GM18861 (cell line): ENCODE data around the gene PVR.
A peak's percentile ranks its signal among the peaks of the same experiment; 100 is the strongest.
"Not testable (repeated sequence)": the region's sequence is repeated elsewhere in the genome, so short reads cannot be mapped to it uniquely, and the experiment has no call there.

ENCODE experiments used
- ATAC-seq: cut with Tn5 transposase; IDR thresholded peaks from one replicate; pipeline ENCODE4 v1.9.1; 2021; ENCODE audit not compliant: unreplicated experiment

The PVR gene

DNA sequence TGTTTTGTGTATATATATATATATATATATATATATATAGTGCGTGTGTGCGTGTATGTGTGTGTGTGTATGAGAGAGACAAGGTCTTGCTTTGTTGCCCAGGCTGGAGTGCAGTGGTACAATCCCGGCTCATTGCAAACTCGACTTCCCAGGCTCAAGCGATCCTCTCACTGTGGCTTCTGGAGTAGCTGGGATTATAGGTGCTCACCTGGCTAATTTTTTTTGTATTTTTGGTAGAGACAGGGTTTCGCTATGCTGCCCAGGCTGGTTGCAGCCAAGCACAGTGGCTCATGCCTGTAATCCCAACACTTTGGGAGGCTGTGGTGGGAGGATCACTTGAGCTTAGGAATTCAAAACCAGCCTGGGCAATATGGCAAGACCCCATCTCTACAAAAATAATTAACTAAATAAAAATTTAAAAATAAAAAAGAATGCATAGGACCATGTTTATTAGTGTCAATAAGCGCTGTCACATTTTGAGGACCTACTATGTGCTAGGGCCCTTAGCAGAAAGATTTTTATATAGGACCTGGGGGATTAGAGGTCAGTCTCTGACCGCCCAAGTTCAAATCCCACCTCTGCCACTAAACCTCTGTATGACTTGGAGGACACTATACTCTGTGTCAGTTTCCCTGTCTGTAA, 1.8 kb downstream of the PVR start:
- ATAC-seq, result no peak

DNA sequence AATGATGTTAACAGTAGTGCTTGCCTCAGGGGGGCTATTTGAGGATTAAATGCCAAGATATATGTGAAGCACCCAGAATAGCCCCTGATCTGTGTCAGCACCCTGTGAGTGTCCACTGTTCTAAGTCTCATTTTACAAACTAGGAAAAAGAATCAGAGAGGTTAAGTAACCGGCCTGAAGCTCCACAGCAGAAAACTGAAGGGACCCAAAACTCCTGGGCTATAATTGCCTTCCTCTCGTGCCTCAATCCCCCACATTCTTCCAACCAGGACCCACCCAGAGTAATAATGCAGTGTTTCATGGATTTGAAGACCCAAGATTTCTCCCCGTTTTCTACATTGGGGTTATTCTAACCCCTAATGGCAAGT, 2.3 kb downstream of the PVR start:
- ATAC-seq, result no peak

GRCh38 chr19:44647144-44647543, 3.4 kb downstream of the PVR start:
- ATAC-seq, result no peak

- ATAC-seq, result no peak
Observed at GRCh38 chr19:44648631-44649251, 5.0 kb downstream of the PVR start.

DNA sequence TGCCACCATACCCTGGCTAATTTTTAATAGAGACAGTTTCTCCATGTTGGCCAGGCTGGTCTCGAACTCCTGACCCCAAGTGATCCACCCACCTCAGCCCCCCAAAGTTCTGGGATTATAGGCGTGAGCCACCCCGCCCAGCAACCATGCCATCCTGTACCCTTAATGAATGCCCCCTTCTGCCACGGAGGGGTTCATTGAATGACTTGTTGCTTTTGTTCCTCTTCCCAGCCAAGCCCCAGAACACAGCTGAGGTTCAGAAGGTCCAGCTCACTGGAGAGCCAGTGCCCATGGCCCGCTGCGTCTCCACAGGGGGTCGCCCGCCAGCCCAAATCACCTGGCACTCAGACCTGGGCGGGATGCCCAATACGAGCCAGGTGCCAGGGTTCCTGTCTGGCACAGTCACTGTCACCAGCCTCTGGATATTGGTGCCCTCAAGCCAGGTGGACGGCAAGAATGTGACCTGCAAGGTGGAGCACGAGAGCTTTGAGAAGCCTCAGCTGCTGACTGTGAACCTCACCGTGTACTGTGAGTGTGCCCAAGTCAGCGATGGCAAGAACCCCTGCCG, 6.0 kb downstream of the PVR start:
- no peak for ATAC-seq

GRCh38 chr19:44653343-44653742, 9.6 kb downstream of the PVR start:
- ATAC-seq, result no peak

- peak; percentile 74 for ATAC-seq
Observed at GRCh38 chr19:44653977-44654774, 10.5 kb downstream of the PVR start.

- ATAC-seq, result no peak
Observed at GRCh38 chr19:44657211-44657921, 13.7 kb downstream of the PVR start.

GRCh38 chr19:44658069-44658733, 14.5 kb downstream of the PVR start:
- no peak for ATAC-seq

- no peak for ATAC-seq
Observed at GRCh38 chr19:44660081-44660480, 16.4 kb downstream of the PVR start.

DNA sequence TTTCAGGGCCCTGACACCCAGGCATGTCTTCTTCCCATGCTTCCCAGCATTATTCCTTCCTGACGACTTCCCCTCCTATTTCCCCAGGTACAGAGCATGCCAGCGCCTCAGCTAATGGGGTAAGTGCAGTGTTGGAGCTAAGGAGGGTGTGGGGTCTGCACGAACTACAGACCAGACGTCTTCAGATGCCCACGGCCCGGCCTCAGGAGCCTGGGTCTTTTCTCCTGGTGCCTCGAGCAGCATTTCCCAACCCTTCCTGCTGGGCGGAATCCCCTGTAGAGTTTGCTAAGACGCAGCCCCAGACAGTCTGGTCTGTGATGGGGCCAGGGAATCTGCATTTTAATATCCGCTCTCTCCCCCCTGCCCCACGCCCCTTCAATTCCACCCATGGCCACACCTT, 17.5 kb downstream of the PVR start:
- ATAC-seq, result no peak

GRCh38 chr19:44661904-44662303, 18.2 kb downstream of the PVR start:
- no peak for ATAC-seq

DNA sequence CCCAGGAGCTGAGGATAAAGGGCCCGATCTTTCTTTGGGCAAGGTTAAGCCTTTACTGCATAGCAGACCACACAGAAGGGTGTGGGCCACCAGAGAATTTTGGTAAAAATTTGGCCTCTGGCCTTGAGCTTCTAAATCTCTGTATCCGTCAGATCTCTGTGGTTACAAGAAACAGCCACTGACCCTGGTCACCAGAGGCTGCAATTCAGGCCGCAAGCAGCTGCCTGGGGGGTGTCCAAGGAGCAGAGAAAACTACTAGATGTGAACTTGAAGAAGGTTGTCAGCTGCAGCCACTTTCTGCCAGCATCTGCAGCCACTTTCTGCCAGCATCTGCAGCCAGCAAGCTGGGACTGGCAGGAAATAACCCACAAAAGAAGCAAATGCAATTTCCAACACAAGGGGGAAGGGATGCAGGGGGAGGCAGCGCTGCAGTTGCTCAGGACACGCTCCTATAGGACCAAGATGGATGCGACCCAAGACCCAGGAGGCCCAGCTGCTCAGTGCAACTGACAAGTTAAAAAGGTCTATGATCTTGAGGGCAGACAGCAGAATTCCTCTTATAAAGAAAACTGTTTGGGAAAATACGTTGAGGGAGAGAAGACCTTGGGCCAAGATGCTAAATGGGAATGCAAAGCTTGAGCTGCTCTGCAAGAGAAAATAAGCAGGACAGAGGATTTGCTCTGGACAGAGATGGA, 19.1 kb downstream of the PVR start:
- ATAC-seq, result no peak

DNA sequence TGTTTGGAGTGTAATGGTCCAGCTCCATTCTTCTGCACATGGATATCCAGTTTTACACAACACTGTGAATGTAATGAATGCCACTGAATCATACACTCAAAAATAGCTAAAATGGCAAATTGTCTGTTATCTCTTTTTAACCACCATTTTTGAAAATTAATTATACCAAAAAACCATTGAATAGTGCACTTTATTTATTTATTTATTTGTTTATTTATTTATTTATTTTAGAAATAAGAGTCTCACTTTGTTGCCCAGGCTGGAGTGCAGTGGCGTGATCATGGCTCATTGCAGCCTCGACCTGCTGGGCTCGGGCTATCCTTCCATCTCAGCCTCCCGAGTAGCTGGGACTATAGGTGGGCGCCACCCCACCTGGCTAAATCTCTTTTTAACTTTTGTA, 20.3 kb downstream of the PVR start:
- ATAC-seq, result no peak

- ATAC-seq, result no peak
Observed at GRCh38 chr19:44664976-44665375, 21.3 kb downstream of the PVR start.

DNA sequence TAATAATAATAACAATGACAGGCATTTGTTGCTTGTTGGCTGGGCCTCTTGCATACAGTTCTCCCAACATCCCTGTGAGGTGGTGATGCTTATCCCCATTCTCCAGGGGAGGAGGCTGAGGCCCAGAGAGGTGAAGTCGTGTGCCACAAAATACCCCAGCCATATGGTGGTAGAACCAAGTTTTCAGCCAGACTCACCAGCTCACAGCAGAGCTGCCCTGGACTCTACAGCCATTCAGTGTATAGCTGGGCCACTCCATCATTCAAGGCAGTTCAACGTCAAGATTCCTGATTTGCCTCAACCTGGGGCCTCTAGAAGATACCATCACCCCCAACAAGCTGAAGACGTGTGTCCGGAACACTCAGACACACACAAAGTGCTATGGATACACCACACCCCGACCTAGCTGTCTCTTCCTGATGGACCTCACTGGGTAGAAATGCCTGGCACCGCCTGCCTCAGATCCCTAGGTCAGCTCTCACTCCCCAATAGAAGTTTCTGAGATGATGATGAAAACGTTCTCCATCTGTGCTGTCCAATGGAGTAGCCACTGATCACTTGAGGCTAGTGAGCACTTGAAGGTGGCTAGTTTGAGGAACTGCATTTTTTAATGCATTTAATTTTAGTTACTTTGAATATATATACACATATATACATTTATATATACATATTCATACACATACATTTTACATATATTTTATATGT, 23.3 kb downstream of the PVR start:
- no peak for ATAC-seq

DNA sequence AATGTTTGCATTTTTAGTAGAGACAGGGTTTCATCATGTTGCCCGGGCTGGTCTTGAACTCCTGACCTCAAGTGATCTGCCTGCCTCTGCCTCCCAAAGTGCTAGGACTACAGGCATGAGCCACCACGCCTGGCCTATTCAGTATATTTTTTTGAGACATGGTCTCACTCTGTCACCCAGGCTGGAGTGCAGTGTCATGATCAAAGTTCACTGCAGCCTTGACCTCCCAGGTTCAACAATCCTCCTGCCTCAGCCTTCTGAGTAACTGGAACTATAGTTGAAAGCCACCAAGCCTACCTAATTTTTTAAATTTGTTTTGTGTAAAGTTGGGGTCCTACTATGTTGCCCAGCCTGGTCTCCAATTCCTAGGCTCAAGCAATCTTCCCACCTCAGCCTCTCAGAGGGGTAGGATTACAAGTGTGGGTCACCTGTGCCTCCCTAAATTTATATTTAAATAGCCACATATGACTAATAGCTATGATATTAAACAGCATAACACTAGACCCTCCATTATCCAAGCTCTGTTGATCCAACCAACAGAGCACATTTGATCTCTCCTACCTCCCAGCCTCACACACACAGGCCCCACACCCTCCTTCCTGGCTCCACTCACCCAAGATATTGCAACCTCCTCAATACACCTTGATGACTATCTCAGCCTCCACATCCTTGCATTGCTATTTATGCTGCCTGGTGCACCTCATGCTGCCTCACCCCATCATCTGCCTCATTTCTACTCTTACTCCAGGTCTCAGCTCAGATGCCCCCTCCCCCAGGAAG, 25.5 kb downstream of the PVR start:
- ATAC-seq, result no peak

- ATAC-seq, result not testable (repeated sequence)
Observed at GRCh38 chr19:44670027-44670426, 26.3 kb downstream of the PVR start.

DNA sequence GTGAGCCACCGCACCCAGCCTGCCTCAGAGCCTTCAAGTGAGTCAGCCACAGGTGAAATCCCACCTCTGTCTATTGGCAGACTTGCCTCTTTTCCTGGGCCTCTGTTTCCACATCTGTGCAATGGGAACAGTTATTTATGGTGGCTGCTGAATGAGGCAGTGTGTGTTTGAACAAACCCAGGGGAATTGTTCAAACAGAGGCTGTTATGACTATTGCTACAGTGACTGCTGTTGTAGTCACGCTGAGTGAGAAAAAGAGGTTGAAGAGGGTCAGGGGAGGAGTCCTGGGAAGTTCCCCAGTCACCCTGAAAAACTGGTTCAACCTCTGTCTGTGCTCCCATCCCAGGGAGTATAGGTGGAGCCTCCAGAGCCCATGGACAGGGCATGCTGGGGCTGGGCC, 27.7 kb downstream of the PVR start, which contains the start of gene CEACAM19:
TSS of gene CEACAM19 (plus strand) at position 83 of the 400 bp plus-strand sequence. CDS start 450 bp downstream, outside the sequence.
- no peak for ATAC-seq
